GM18951 (cell line): ENCODE measurements around the gene LARP4B.

ENCODE experiments used
- POLR2A ChIP-seq: IDR thresholded peaks from 4 replicates; pipeline ENCODE4 v1.6.1; 2011; ENCODE audit warnings: mild to moderate bottlenecking; ENCODE audit not compliant: insufficient read length, insufficient read depth; ENCODE audit errors: extremely low read depth
- in situ Hi-C: fragments of 300-500 bp; cut with MboI; formaldehyde crosslinking; loops from one replicate; pipeline ENCODE4 v1.12.0; 2022; ENCODE audit warnings: low sequenced_read_pairs, mixed read lengths, inconsistent platforms; ENCODE audit not compliant: unreplicated experiment

Gene LARP4B

DNA sequence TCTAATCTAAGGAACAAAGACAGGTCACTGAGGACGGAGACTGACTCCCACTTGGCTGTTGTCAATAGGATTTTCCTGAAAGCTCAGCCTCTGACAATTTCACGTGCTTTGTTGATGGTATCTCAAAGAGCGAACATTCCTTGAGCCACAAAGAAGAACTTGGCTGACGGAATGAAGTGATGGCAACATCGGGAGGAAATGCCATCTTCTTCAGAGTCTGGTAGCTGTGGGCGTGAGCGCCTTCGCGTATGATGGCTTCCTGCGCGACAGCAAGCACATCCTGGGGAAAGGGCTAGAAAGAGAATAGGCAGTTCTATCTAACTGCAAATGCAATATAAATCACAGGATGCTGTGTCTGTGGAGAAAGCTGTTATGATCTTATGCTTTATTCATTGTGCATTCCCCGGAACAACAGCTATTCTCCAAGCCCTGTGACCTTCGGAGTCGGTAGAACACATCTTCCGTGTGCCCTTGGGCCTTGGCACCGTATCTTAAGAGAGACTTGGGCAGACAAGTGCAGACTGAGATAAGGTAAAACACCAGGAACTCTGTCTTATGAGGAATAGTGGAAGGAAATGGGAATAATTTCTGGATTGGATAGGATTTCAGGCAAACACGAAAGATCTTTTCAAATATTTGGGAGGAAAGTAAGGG is 37.2 kb upstream of the LARP4B start:
- in situ Hi-C loops: no loop called here
- no peak for TF ChIP-seq POLR2A

DNA sequence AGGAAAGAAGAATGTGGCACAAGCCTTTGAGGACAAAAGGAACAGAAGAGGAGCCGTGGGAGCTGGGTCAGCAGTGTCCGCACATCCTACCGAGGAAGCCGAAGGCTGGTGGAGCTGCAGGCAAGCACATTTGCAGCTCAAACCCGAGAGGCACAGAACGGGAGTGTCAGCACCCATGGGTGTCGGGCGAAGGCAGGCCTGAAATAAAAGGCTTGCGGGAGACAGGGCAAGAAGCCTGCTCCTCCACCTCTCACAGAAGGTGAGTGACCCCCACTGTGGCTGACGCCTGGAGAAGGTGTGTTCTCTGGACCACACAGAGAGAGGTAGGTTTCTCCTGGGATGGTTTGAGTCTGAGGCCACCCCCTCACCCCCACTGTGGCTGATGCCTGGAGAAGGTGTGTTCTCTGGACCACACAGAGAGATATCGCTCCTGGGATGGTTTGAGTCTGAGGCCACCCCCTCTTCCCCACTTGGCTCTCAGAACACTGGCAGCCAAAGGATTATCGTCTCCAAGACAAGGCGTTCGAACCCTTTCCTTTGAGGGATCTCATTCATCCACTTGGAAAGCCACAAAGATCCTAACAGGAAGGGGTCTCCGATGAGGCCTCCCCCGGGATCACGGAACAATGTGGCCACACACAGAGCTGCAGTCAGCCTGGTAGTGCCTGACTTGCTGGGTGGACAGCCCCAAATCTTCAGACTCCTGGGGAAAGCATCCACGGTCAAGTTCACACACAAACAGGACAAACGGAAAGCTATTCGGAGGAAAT is 35.1 kb upstream of the LARP4B start:
- in situ Hi-C loops: no loop called here
- TF ChIP-seq POLR2A: no peak

- in situ Hi-C loops: no loop called here
- TF ChIP-seq POLR2A: no peak
Measured at GRCh38 chr10:964988-965417, 33.5 kb upstream of the LARP4B start.

DNA sequence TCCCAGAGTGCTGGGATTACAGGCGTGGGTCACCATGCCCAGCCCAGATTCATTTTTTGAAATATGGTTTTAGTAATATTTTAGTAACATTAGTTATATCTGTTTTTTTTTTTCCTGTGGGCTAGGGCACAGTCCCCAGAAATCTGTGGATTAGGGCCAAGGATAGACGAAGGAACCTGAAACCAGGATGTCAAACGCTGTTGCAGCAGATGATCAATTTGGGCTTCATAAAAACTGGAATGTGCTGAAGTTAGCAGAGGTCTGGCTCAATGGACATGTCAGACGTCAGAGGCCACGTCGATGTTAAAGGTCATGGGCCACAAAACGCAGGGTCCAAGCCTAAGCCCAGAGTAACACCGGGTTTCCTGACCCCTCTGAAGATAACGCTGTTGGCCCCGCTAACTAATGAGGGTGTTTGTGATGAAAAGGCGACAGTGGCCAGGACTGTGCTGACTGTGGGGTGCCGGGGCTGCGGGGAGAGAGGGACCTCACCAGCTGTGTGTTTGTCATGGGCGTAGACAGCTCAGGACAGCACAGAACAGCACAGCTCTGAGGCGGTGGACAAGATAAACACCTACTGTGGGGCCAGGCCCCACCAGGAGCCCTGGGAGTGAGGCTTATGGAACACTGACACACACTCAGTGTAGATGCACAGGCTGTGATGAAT is 32.9 kb upstream of the LARP4B start:
- in situ Hi-C loops: no loop called here
- no peak for TF ChIP-seq POLR2A

DNA sequence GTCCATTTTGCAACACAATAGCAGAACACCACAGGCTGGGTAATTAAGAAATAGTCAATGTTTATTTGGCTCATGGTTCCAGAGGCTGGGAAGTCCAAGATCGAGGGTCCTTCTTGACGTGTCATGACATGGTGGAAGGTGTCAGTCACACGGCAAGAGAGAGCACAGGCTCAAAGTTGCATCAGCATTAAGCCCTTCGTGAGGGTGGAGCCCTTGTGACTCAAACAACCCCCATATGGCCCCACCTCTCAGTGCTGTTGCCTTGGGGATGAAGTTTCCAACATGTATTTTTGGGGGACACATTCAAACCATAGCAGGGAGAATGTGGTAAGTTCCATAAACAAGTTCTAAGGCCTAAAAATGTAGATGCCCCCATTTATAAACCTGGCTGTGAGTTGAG is 32.1 kb upstream of the LARP4B start:
- TF ChIP-seq POLR2A: no peak

GRCh38 chr10:963186-963585 is 31.7 kb upstream of the LARP4B start:
- TF ChIP-seq POLR2A: no peak
- in situ Hi-C loops: no loop called here

More for the DNA sequence above, 32.1 kb upstream of the LARP4B start:
- in situ Hi-C loops: no loop called here

- no peak for TF ChIP-seq POLR2A
- in situ Hi-C loops: no loop called here
Measured at GRCh38 chr10:962342-962741, 30.8 kb upstream of the LARP4B start.

GRCh38 chr10:958856-959255 is 27.4 kb upstream of the LARP4B start:
- no peak for TF ChIP-seq POLR2A
- in situ Hi-C loops: no loop called here

DNA sequence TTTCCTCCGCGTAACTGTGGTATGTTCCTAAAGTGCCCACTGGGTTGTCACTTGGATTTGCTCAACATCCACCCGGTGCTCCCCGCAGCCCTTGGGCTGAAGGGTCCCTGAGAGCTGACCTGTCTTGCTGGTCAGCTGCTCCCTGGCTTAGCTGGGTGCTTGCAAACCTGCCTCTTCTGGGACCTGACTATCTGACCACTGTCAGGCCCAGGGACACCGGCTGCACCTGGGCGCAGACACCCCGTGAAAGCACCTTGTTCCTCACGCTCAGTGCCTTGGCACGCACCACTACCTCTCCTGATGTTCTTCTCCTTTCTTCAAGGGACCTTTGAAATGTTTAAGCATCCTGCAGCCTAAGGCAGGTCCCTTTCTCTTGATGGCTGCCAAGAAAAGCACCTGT is 26.6 kb upstream of the LARP4B start:
- in situ Hi-C loops: no loop called here
- no peak for TF ChIP-seq POLR2A

- in situ Hi-C loops: no loop called here
- TF ChIP-seq POLR2A: no peak
Measured at GRCh38 chr10:955820-956217, 24.3 kb upstream of the LARP4B start.

DNA sequence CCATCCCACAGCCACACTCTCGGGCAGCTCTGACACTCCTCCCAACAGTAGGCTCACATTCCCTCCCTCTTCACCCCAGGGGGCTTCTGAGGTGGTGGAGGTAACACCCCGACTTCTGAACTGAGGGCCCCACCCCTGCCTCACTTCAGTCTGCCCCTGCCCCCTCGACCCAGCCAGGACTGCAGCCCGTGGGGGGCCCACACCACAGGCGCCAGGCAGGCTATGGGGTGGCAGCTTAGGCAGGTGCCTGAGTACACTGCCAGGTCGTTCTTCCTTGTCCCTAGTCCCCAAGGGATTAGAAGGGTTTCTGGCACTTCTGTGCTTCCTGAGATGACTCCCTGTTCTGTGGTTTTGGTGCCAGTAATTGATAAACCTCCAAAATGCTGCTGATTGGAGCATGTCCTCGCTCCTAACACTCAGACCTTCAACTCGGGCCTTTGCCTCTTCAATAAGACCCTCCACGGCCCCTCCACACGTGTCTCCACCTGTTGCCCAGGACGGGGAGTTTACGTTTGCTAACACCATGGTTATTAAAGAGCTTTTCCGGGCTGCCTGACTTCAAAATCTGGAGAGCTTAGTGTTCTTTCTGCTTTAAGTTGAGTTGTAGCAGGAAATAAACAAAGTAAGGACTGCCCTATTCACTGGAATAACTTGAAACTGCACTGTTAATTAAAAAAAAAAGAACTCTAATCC is 23.8 kb upstream of the LARP4B start:
- no peak for TF ChIP-seq POLR2A
- in situ Hi-C loops: no loop called here

DNA sequence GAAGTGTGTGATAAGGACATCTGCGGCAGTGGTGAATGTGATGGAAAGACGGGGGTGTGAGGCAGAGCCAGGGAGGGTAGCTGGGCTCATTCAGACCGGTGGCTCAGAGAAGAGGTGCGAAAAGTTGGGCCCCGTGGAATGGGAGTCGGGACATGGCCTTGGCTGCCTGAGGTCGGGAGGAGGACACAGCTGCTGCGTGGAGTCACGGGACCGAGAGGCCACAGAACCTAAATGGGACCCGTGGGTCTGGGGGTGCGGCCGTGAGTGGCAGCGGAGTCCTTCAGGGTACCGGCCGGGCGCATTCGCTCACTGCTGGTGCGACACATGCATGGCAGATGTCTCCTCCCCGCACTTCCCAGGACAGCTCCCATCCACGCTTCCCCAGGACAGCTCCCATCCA is 22.9 kb upstream of the LARP4B start:
- in situ Hi-C loops: no loop called here

DNA sequence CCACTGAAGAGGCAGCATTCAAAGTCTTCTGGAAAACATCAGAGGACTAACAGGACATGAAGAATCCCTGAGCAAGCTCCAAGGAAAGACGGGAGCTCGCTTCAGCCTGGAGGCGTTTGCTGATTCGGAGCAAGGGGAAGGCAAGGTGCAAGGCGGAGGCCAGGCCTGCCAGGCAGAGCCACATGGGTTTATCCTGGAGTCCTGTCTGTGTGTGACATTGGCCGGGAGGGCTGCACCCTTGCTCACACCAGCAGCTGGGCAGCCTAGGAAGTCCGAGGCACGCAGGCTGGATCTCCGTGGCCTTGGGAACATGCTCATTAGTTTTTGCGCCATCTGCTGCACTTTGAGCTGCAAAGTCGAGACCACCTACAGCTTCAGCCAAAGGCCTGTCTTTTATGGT is 22.3 kb upstream of the LARP4B start:
- in situ Hi-C loops: no loop called here
- TF ChIP-seq POLR2A: no peak

More for the DNA sequence above, 22.9 kb upstream of the LARP4B start:
- TF ChIP-seq POLR2A: no peak
